Fibroblast of the aortic adventitia (primary cell): ENCODE data around the gene TSR3. TPM values are rescaled to one million over a fixed set of nuclear protein-coding genes. Genes with fewer than 3 reads are reported as not detected.

Source experiments
- DNase-seq: peaks from one replicate; pipeline ENCODE4 v3.0.0-alpha.2; 2010; ENCODE audit warnings: low read depth
- H3K4me3 ChIP-seq: 2 replicates; pipeline ENCODE4 v1.5.1; 2011; ENCODE audit warnings: low read depth, mild to moderate bottlenecking, control low read depth, low read length, moderate library complexity
- total RNA-seq: library from RNA; depleted of rRNA; stranded (reverse); fragments of >200 nt; gene quantifications from 2 replicates; pipeline ENCODE4 v1.2.3, GENCODE V29; 2012; ENCODE audit warnings: low replicate concordance
- TF ChIP-seq, protein P1 (sequence below): IDR thresholded peaks from 2 replicates; pipeline ENCODE4 v1.5.1; 2011; ENCODE audit warnings: mild to moderate bottlenecking, low read length, control low read depth, inconsistent platforms; ENCODE audit not compliant: insufficient read depth

TSR3 gene
- total RNA-seq, 1 donor = 49.3 TPM

DNA sequence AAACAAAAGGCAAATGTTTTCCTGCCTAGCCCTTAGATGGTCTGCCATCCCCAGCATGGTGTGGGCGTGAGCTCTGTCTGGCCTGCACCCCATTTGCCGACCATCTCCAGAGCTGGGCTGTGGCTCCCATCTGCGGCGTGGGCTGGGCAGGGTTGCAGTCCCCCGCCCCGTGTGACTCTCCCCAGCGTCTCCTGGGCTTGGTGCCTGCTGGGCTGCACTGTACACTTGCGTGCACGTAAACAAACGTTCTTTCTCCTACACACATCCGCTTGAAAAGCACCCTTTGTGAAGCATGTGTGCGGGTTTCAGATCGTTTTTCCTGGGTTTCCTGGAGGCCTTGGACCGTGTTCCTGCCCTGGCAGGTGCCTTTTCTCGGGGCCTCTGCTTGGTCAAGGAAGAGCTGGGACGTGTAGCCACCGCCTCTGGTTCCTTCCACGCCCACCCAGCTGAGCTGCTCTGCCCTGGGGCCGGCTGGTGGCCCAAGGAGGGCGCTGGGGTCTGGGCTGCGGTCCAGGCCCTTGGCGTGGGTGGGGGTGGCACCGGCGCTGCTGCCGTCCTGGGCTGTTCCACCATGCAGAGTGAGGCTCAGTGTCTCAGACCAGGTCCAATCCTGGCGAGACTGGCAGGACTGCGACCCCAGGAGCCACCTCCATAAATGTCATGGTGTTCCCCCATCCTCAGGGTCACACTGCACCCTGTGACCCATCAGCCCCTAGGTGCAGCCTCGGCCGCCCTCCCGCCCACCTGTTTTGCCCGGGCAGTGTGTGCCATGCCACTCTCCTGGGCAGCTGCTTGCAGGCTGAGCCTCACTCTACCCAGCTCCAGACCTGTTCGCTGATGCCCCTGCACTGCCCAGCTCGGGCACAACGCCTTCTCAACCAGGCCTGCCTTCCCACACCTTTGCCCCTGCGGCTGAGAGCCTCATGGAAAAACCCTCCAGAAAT is 28.1 kb downstream of the TSR3 start:
- H3K4me3 ChIP-seq = no peak overlapping the region
- TF ChIP-seq, protein P1, sequence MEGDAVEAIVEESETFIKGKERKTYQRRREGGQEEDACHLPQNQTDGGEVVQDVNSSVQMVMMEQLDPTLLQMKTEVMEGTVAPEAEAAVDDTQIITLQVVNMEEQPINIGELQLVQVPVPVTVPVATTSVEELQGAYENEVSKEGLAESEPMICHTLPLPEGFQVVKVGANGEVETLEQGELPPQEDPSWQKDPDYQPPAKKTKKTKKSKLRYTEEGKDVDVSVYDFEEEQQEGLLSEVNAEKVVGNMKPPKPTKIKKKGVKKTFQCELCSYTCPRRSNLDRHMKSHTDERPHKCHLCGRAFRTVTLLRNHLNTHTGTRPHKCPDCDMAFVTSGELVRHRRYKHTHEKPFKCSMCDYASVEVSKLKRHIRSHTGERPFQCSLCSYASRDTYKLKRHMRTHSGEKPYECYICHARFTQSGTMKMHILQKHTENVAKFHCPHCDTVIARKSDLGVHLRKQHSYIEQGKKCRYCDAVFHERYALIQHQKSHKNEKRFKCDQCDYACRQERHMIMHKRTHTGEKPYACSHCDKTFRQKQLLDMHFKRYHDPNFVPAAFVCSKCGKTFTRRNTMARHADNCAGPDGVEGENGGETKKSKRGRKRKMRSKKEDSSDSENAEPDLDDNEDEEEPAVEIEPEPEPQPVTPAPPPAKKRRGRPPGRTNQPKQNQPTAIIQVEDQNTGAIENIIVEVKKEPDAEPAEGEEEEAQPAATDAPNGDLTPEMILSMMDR = no peak
- DNase-seq = no peak

DNA sequence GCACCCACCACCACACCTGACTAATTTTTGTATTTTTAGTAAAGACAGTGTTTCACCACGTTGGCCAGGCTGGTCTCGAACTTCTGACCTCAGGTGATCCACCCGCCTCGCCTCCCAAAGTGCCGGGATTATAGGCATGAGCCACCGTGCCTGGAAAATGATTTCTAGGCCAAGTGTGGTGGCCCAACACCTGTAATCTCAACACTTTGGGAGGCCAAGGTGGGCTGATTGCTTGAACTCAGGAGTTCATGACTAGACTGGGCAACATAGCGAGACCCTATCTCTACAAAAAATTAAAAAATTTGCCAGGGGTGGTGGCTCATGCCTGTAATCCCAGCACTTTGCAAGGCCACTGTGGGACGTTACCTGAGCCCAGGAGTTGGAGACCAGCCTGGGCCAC is 29.3 kb downstream of the TSR3 start:
- no peak overlapping the region for H3K4me3 ChIP-seq
- DNase-seq = no peak
- TF ChIP-seq, protein P1 = no peak

DNA sequence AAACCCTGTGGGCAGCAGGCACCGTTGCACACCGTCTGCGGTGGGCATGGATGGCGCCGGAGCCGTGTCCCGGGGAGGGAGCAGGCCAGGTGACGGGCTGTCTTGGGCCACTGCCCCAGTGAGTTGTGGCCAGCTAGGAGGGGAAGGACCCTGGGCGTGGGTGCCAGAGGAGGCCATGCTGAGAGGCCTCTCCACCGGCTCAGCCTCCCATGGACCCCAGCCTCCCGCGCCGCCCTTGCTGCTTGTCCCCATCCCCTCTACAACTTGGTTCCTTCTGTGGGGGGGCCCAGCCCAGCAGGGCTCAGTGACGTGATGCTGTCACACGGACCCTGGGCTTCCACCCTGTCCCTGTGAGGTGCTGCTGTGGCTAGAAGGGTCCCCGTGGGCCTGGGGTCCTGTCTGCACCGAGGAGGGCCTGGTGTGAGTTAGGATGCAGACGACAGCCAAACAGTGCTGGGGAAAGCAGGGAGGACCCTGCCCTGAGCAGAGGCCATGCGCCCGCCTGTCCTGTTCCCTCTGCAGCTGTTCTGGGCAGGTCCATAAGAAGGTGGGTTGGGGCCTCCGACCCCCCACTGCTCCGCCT is 30.9 kb downstream of the TSR3 start:
- DNase-seq = no peak
- H3K4me3 ChIP-seq = no peak overlapping the region
- TF ChIP-seq, protein P1 = no peak

DNA sequence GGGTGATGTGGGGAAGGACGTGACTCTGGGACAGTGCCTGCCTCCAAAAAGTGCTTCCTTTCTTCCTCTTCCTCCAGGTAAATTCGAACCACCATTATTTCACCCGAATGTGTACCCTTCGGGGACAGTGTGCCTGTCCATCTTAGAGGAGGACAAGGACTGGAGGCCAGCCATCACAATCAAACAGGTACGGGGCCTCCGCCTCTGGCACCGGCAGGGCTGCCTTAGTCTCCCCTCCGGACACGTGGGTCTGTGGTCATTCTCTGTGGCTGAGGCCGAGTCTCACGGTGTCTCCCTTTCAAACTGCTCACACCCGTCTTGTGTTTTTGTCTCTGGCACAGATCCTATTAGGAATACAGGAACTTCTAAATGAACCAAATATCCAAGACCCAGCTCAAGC is 31.6 kb downstream of the TSR3 start:
- no peak overlapping the region for H3K4me3 ChIP-seq
- DNase-seq = no peak
- TF ChIP-seq, protein P1 = no peak

DNA sequence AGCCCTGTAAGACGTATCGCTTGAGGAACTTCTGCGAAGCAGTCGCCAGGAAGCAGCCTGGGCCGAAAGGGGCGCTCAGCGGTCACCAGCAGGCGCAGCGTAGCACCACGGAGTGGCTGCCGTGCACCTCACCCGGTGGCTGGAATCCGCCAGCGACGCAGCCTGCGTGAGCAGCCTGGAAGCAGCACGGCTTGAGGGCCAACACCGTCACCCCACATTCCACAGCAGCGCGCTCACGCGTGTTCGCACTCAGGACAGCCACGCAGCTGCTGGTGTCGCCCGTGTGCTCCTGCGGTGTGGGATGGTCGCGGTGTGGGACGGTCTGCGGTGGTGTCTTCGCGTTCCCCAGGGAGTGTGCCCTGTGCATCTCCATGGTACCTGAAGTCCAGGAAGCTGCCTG is 32.6 kb downstream of the TSR3 start:
- no peak for DNase-seq
- no peak overlapping the region for H3K4me3 ChIP-seq
- TF ChIP-seq, protein P1 = no peak

DNA sequence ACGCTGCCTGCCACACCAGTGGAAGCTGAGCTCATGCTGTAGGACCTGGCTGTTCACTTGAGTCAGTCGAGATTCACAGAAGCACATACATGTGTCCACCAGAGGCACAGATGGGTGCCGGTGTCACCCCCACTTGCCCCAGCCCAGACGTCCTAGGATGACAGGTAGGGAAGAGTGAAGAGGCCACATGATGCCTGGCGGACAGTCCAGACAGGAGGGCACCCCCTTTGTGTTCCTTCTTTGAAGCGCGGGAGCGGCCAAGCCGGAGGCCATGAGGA is 33.5 kb downstream of the TSR3 start:
- TF ChIP-seq, protein P1 = no peak
- no peak overlapping the region for H3K4me3 ChIP-seq
- DNase-seq = no peak
